OCI-LY1 (cell line): Measurements from ENCODE around the gene THOC7.

Source experiments
- CTCF ChIP-seq: fragments of 200-600 bp; sonication (generic), shearing (Covaris generic); IDR thresholded peaks from 2 replicates; pipeline ENCODE4 v1.5.1; 2017; ENCODE audit warnings: mild to moderate bottlenecking, antibody characterized with exemption, low read length, moderate library complexity, mixed read lengths
- EZH2 ChIP-seq: fragments of 200-600 bp; sonication (generic), shearing (Covaris generic); IDR thresholded peaks from 2 replicates; pipeline ENCODE4 v1.8.0; 2017; ENCODE audit warnings: borderline replicate concordance, mixed run types, mild to moderate bottlenecking, antibody characterized with exemption, low read length, moderate library complexity, mixed read lengths

GRCh38 chr3:63842127-63842526 lies 21.5 kb downstream of the THOC7 start:
- TF ChIP-seq CTCF, result no peak
- no peak for TF ChIP-seq EZH2
